LHCN-M2 (cell line): ENCODE results near the gene CD46. TPM values are rescaled to one million over a fixed set of nuclear protein-coding genes. Genes with fewer than 3 reads are reported as not detected.

ENCODE experiments used
- total RNA-seq: library from RNA; depleted of rRNA; stranded (reverse); fragments of >200 nt; gene quantifications from 2 replicates; pipeline ENCODE4 v1.2.3, GENCODE V29; 2014; rRNA removed

Gene CD46
- total RNA-seq, 1 experiment from 2014 or later: 72.6 TPM

Other genes starting within 250 kb of the CD46 start
- not detected in 2 replicates for gene CR1L, start 106.9 kb upstream of the CD46 start, total RNA-seq
- 1.2 and 2.1 TPM in 2 replicates for gene CD34, start 159.1 kb downstream of the CD46 start, total RNA-seq